Measurements from ENCODE around the gene ESX1. TPM values are rescaled to one million over a fixed set of nuclear protein-coding genes. Genes with fewer than 3 reads are reported as not detected.

The ESX1 gene
- polyA plus RNA-seq, 3 donors: not detected

Other genes starting within 250 kb of the ESX1 start
- gene H2BW1, start 241.2 kb downstream of the ESX1 start, polyA plus RNA-seq (ENCODE audit: insufficient read length in 3 of 3): not detected
- 1 to 10 TPM in 1 of 3 donors, under 1 TPM in 2; 0.89 to 1.1 (median 1.00) TPM for gene H2BW2, start 215.0 kb downstream of the ESX1 start, polyA plus RNA-seq (ENCODE audit: insufficient read length in 3 of 3)
- 1 to 10 TPM; 7.9 to 9.3 (median 8.1) TPM for gene TMSB15C, start 178.7 kb downstream of the ESX1 start, polyA plus RNA-seq (ENCODE audit: insufficient read length in 3 of 3)
- 1 to 10 TPM; 4.1 to 4.2 (median 4.2) TPM for gene ZCCHC18, start 142.4 kb downstream of the ESX1 start, polyA plus RNA-seq (ENCODE audit: insufficient read length in 3 of 3)
- 10 to 100 TPM in 2 of 3 donors, 1 to 10 TPM in 1; 9.6 to 11.1 (median 10.3) TPM for gene SLC25A53, start 97.9 kb downstream of the ESX1 start, polyA plus RNA-seq (ENCODE audit: insufficient read length in 3 of 3)
- gene FAM199X, start 88.5 kb downstream of the ESX1 start, polyA plus RNA-seq (ENCODE audit: insufficient read length in 3 of 3): 10 to 100 TPM; 38.5 to 41.2 (median 40.0) TPM

Measured in right renal cortex interstitium (tissue), 3 donors.